CD4-positive, CD25-positive, alpha-beta regulatory T cell (primary cell): Measurements from ENCODE around the gene GRAP2. TPM values are rescaled to one million over a fixed set of nuclear protein-coding genes. Genes with fewer than 3 reads are reported as not detected.
A peak's percentile ranks its signal among the peaks of the same experiment; 100 is the strongest.
"Not testable (repeated sequence)": the region's sequence is repeated elsewhere in the genome, so short reads cannot be mapped to it uniquely, and the experiment has no call there.

Source experiments
- ATAC-seq, 2 donors: fragments of 150-1000 bp; cut with Tn5 transposase; one replicate each; pipeline ENCODE4 v1.10.0; 2021; ENCODE audit warnings: low read depth in 2 of 2, moderate number of reproducible peaks in 2 of 2, moderate library complexity in 1 of 2
- DNase-seq, 3 donors: peaks; one replicate each; pipeline versions ENCODE4 v3.0.0 to v3.0.0-alpha.2; 2012 to 2022; ENCODE audit warnings: mixed read lengths in 1 of 3
- H3K27ac ChIP-seq: one replicate; pipeline ENCODE4 v1.7.0; 2013; ENCODE audit warnings: mild to moderate bottlenecking, low read length; ENCODE audit not compliant: insufficient read depth, poor library complexity, severe bottlenecking
- H3K27me3 ChIP-seq: one replicate; pipeline ENCODE4 v1.7.0; 2013; ENCODE audit warnings: low read length; ENCODE audit not compliant: control insufficient read depth, insufficient read depth
- H3K36me3 ChIP-seq: one replicate; pipeline ENCODE4 v1.7.0; 2013; ENCODE audit warnings: mild to moderate bottlenecking, low read length, moderate library complexity; ENCODE audit not compliant: control insufficient read depth, insufficient read depth
- H3K4me1 ChIP-seq: 2 replicates; pipeline ENCODE4 v1.7.0; 2013; ENCODE audit warnings: mild to moderate bottlenecking, low read length; ENCODE audit not compliant: insufficient read depth, control insufficient read depth, poor library complexity, severe bottlenecking
- H3K4me3 ChIP-seq: one replicate; pipeline ENCODE4 v1.7.0; 2013; ENCODE audit warnings: low read depth, mild to moderate bottlenecking, low read length, moderate library complexity
- H3K9me3 ChIP-seq, 2 experiments: 1 replicate in 1 of 2; 2 replicates in 1 of 2; pipeline ENCODE4 v1.7.0; 2013; ENCODE audit warnings: low read length in 2 of 2, mild to moderate bottlenecking in 1 of 2, moderate library complexity in 1 of 2; ENCODE audit not compliant: control insufficient read depth in 2 of 2
- H3K27ac Mint-ChIP-seq, 3 donors: one replicate each; pipeline ENCODE4 v1.8.0; 2020 to 2022; ENCODE audit warnings: mild to moderate bottlenecking in 3 of 3, mixed read lengths in 3 of 3, moderate library complexity in 2 of 3
- H3K27me3 Mint-ChIP-seq: one replicate; pipeline ENCODE4 v1.8.0; 2022; ENCODE audit warnings: mild to moderate bottlenecking, mixed read lengths
- H3K36me3 Mint-ChIP-seq: one replicate; pipeline ENCODE4 v1.8.0; 2020; ENCODE audit warnings: mixed read lengths
- H3K4me1 Mint-ChIP-seq, 4 donors: one replicate each; pipeline ENCODE4 v1.8.0; 2020 to 2022; ENCODE audit warnings: mixed read lengths in 4 of 4, mild to moderate bottlenecking in 1 of 4
- H3K4me3 Mint-ChIP-seq, 4 donors: one replicate each; pipeline ENCODE4 v1.8.0; 2020 to 2022; ENCODE audit warnings: mild to moderate bottlenecking in 4 of 4, mixed read lengths in 4 of 4, moderate library complexity in 3 of 4
- H3K9me3 Mint-ChIP-seq, 7 donors: one replicate each; pipeline ENCODE4 v1.8.0; 2020 to 2022; ENCODE audit warnings: mixed read lengths in 7 of 7, mild to moderate bottlenecking in 3 of 7, moderate library complexity in 2 of 7
- polyA plus RNA-seq, 4 donors: library from polyadenylated mRNA; unstranded; fragments of 300-500 nt; fragmentation: Illumina TruSeq; gene quantifications; one replicate each; pipeline ENCODE4 v1.2.3, GENCODE V29; 2021
- total RNA-seq: library from RNA; stranded (reverse); gene quantifications from one replicate; pipeline ENCODE4 v1.2.3, GENCODE V29; 2022

GRAP2 gene
- total and polyA plus RNA-seq, 5 donors from 2014 or later = 48.9 to 160 (median 55.3) TPM

GRCh38 chr22:39988386-39989114 lies 87.7 kb downstream of the GRAP2 start:
- peaks cover 4% of the 10 kb centered on the region for H3K27me3 ChIP-seq
- H3K36me3 ChIP-seq = no peaks in the 10 kb centered on the region
- peaks cover under 1% of the 10 kb centered on the region for H3K4me1 ChIP-seq
- no peaks in the 10 kb centered on the region for H3K36me3 Mint-ChIP-seq
- no peak overlapping the region for H3K4me3 ChIP-seq
- peaks cover 0 to 1% (median 0%) of the 10 kb centered on the region in 7 donors for H3K9me3 Mint-ChIP-seq
- DNase-seq = no peak
- peak overlapping the region in 2 of 3 donors; percentile 62 to 96 for H3K27ac Mint-ChIP-seq
- H3K9me3 ChIP-seq = no peaks in the 10 kb centered on the region
- no peak overlapping the region for H3K27ac ChIP-seq
- no peak for ATAC-seq
- H3K4me1 Mint-ChIP-seq = peaks cover 0 to 4% (median 1%) of the 10 kb centered on the region in 4 donors
- peak overlapping the region in 2 of 4 donors; percentile 24 to 43 for H3K4me3 Mint-ChIP-seq
- H3K27me3 Mint-ChIP-seq = peaks cover 18% of the 10 kb centered on the region

DNA sequence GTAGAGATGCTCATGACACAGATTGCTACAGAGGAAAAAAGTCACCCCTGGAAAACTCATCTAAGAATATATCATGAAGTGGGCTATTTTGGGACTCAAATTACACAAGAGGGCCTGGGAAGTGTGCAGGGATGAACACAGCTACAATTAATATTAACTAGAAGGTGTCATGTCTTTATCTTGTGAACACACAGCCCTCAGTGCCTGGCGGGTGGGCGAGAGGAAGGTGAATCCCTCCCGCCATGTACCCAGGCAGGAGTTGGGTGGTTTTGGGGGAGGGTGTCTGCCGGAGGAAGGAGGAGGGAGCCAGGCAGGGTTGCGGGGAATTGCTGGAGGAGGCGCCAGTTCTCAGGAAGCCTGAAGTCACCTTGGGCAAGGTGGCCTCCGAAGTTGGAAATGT lies 88.7 kb downstream of the GRAP2 start:
- no peaks in the 10 kb centered on the region for H3K36me3 Mint-ChIP-seq
- peaks cover 0 to 1% (median 0%) of the 10 kb centered on the region in 7 donors for H3K9me3 Mint-ChIP-seq
- peak overlapping the region in 1 of 4 donors; percentile 33 for H3K4me3 Mint-ChIP-seq
- H3K27ac Mint-ChIP-seq = no peak overlapping the region
- H3K4me1 ChIP-seq = peaks cover 10% of the 10 kb centered on the region
- H3K9me3 ChIP-seq = no peaks in the 10 kb centered on the region
- no peak overlapping the region for H3K4me3 ChIP-seq
- peaks cover 4% of the 10 kb centered on the region for H3K27me3 ChIP-seq
- H3K27ac ChIP-seq = no peak overlapping the region
- H3K4me1 Mint-ChIP-seq = peaks cover 0 to 11% (median 6%) of the 10 kb centered on the region in 4 donors
- DNase-seq = no peak
- peaks cover 25% of the 10 kb centered on the region for H3K27me3 Mint-ChIP-seq
- ATAC-seq = no peak
- H3K36me3 ChIP-seq = no peaks in the 10 kb centered on the region

DNA sequence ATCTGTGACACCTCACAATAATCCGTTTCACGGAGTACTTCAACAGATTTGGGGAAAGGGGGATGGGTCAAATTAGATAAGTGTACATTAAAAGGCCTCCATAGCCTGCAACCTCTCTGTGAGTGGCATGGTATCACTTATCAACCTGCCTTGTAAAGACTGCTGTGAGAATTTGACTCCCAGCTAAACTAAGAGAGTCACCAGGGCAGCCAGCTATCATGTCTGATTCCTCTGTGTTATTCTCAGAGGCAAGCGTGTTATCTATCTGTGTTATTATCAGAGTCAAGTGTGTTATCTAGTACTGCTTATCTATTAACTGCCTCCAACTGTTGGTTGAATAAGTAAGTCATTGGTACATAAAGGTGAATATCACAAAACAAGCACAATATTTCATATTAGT lies 89.8 kb downstream of the GRAP2 start:
- peaks cover 4% of the 10 kb centered on the region for H3K27me3 ChIP-seq
- peaks cover 0 to 11% (median 5%) of the 10 kb centered on the region in 4 donors for H3K4me1 Mint-ChIP-seq
- H3K4me3 ChIP-seq = no peak overlapping the region
- H3K9me3 ChIP-seq = no peaks in the 10 kb centered on the region
- H3K4me1 ChIP-seq = peaks cover 17% of the 10 kb centered on the region
- H3K27ac ChIP-seq = no peak overlapping the region
- no peak overlapping the region for H3K27ac Mint-ChIP-seq
- H3K36me3 Mint-ChIP-seq = no peaks in the 10 kb centered on the region
- no peak for ATAC-seq
- no peaks in the 10 kb centered on the region for H3K36me3 ChIP-seq
- DNase-seq = no peak
- H3K4me3 Mint-ChIP-seq = no peak overlapping the region
- H3K9me3 Mint-ChIP-seq = peaks cover 0 to 1% (median 0%) of the 10 kb centered on the region in 7 donors
- peaks cover 25% of the 10 kb centered on the region for H3K27me3 Mint-ChIP-seq

- H3K36me3 ChIP-seq = no peaks in the 10 kb centered on the region
- peak overlapping the region in 1 of 3 donors; percentile 4 for H3K27ac Mint-ChIP-seq
- H3K4me3 Mint-ChIP-seq = no peak overlapping the region
- no peak for DNase-seq
- no peak overlapping the region for H3K27ac ChIP-seq
- H3K4me3 ChIP-seq = no peak overlapping the region
- no peak for ATAC-seq
- H3K27me3 ChIP-seq = peaks cover 4% of the 10 kb centered on the region
- H3K4me1 ChIP-seq = peaks cover 17% of the 10 kb centered on the region
- no peaks in the 10 kb centered on the region for H3K36me3 Mint-ChIP-seq
- H3K27me3 Mint-ChIP-seq = peaks cover 29% of the 10 kb centered on the region
- H3K9me3 ChIP-seq = no peaks in the 10 kb centered on the region
- peaks cover 0 to 14% (median 5%) of the 10 kb centered on the region in 4 donors for H3K4me1 Mint-ChIP-seq
- H3K9me3 Mint-ChIP-seq = peaks cover 0 to 1% (median 0%) of the 10 kb centered on the region in 7 donors
Measured at GRCh38 chr22:39991159-39991860, 90.4 kb downstream of the GRAP2 start.

DNA sequence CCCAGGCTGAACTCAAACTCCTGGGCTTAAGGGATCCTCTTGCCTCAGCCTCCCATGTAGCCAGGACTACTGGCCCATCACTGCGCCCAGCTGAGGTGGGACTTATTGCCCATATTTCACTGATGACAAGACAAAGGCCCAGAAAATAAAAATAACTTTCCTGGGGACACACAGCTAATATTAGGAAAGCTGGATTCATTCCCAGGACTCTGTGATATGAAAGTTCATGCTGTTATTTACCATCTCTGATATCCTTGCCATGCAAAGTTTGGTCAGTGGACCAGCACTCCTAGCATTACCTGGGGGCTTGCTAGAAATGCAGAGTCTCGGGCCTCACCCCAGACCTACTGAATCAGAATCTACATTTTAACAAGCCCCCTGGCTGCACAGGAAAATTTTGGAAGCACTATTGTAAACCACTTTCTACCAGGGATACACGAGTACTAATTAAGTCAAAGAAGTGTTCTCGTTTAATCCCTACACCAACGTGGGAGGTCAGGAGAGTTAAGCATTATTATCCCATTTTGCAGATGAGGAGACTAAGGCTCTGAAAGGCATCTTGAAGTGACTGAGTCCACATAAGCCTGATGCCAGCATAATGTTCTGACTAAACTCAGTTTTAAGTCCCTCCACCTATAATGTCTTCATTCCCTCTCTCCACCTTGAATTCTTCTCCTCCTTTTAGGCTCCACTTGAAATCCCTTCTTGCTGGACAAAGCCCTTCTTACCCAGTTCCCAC lies 91.4 kb downstream of the GRAP2 start:
- Histone ChIP-seq H3K27ac (no peak overlapping the region), H3K9me3 (no peaks in the 10 kb centered on the region), H3K36me3 (no peaks in the 10 kb centered on the region), H3K4me3 (no peak overlapping the region), H3K4me1 (peaks cover 17% of the 10 kb centered on the region), H3K27me3 (peaks cover 4% of the 10 kb centered on the region)
- peaks cover 39% of the 10 kb centered on the region for H3K27me3 Mint-ChIP-seq
- H3K4me3 Mint-ChIP-seq = peak overlapping the region in 1 of 4 donors; percentile 17
- DNase-seq (no peak), ATAC-seq (no peak)
- H3K9me3 Mint-ChIP-seq = peaks cover 0 to 1% (median 0%) of the 10 kb centered on the region in 7 donors
- H3K4me1 Mint-ChIP-seq = peaks cover 5 to 12% (median 5%) of the 10 kb centered on the region in 4 donors
- peak overlapping the region; percentile 4 to 76 (median 35) for H3K27ac Mint-ChIP-seq
- H3K36me3 Mint-ChIP-seq = no peaks in the 10 kb centered on the region

DNA sequence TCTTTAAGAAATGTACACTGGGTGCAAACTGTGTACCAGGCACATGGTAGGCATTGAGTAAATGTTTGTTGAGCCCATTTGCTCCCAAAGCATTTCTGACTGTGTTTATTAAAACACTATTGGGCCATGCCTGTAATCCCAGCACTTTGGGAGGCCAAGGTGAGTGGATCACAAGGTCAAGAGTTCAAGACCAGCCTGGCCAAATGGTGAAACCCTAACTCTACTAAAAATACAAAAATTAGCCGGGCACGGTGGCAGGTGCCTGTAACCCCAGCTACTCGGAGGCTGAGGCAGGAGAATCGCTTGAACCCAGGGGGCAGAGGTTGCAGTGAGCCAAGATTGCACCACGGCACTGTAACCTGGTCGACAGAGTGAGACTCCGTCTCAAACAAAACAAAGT lies 92.0 kb downstream of the GRAP2 start:
- H3K4me1 ChIP-seq = peaks cover 17% of the 10 kb centered on the region
- H3K36me3 ChIP-seq, H3K9me3 ChIP-seq, H3K27ac ChIP-seq, H3K36me3 Mint-ChIP-seq, DNase-seq, H3K27me3 ChIP-seq, H3K9me3 Mint-ChIP-seq, H3K4me3 ChIP-seq, H3K4me3 Mint-ChIP-seq, ATAC-seq: not testable (repeated sequence)
- Mint-ChIP-seq H3K4me1 (peaks cover 5 to 12% (median 5%) of the 10 kb centered on the region in 4 donors), H3K27ac (peak overlapping the region; percentile 35 to 90 (median 76)), H3K27me3 (peaks cover 43% of the 10 kb centered on the region)

- H3K27ac Mint-ChIP-seq = peak overlapping the region in 2 of 3 donors; percentile 22 to 90
- H3K4me3 ChIP-seq = no peak overlapping the region
- H3K9me3 Mint-ChIP-seq = no peaks in the 10 kb centered on the region
- peaks cover 4% of the 10 kb centered on the region for H3K27me3 ChIP-seq
- DNase-seq (peak; percentile 34 to 64 (median 63)), ATAC-seq (peak; percentile 44 to 55)
- no peaks in the 10 kb centered on the region for H3K9me3 ChIP-seq
- H3K36me3 Mint-ChIP-seq = no peaks in the 10 kb centered on the region
- H3K36me3 ChIP-seq = no peaks in the 10 kb centered on the region
- no peak overlapping the region for H3K27ac ChIP-seq
- H3K4me1 ChIP-seq = peaks cover 17% of the 10 kb centered on the region
- peaks cover 39% of the 10 kb centered on the region for H3K27me3 Mint-ChIP-seq
- H3K4me3 Mint-ChIP-seq = peak overlapping the region; percentile 61 to 80 (median 74)
- H3K4me1 Mint-ChIP-seq = peaks cover 5 to 12% (median 5%) of the 10 kb centered on the region in 4 donors
Measured at GRCh38 chr22:39994041-39994565, 93.2 kb downstream of the GRAP2 start.
